Measurements from ENCODE around the gene KCP. TPM values are rescaled to one million over a fixed set of nuclear protein-coding genes. Genes with fewer than 3 reads are reported as not detected.

KCP gene
- total and polyA plus RNA-seq, 2 experiments from 2014 or later, result 0.76 to 1.1 TPM

- H3F3A ChIP-seq (replicated peaks; ENCODE audit: low read depth), result no peaks in the 10 kb centered on the region
- no peak overlapping the region for H3K4me3 ChIP-seq
- H3K4me1 ChIP-seq (ENCODE audit: insufficient read depth), result peaks cover 8% of the 10 kb centered on the region; the same call in 1 of the 2 replicates
- no peak for TF ChIP-seq ETS1 (IDR thresholded peaks at IDR 0.05)
- no peak for TF ChIP-seq ZNF462 (CRISPR knock-in tag; IDR thresholded peaks at IDR 0.05)
- TF ChIP-seq ZNF331 (CRISPR knock-in tag; IDR thresholded peaks at IDR 0.05; ENCODE audit: low read depth), result no peak
- TF ChIP-seq ZNF114 (CRISPR knock-in tag; IDR thresholded peaks at IDR 0.05), result no peak
- TF ChIP-seq NANOG (IDR thresholded peaks at IDR 0.05; ENCODE audit: borderline replicate concordance), result no peak
- no peak for TF ChIP-seq EZH2 (IDR thresholded peaks at IDR 0.05; ENCODE audit: low read depth, unreplicated experiment)
- TF ChIP-seq, protein P1, sequence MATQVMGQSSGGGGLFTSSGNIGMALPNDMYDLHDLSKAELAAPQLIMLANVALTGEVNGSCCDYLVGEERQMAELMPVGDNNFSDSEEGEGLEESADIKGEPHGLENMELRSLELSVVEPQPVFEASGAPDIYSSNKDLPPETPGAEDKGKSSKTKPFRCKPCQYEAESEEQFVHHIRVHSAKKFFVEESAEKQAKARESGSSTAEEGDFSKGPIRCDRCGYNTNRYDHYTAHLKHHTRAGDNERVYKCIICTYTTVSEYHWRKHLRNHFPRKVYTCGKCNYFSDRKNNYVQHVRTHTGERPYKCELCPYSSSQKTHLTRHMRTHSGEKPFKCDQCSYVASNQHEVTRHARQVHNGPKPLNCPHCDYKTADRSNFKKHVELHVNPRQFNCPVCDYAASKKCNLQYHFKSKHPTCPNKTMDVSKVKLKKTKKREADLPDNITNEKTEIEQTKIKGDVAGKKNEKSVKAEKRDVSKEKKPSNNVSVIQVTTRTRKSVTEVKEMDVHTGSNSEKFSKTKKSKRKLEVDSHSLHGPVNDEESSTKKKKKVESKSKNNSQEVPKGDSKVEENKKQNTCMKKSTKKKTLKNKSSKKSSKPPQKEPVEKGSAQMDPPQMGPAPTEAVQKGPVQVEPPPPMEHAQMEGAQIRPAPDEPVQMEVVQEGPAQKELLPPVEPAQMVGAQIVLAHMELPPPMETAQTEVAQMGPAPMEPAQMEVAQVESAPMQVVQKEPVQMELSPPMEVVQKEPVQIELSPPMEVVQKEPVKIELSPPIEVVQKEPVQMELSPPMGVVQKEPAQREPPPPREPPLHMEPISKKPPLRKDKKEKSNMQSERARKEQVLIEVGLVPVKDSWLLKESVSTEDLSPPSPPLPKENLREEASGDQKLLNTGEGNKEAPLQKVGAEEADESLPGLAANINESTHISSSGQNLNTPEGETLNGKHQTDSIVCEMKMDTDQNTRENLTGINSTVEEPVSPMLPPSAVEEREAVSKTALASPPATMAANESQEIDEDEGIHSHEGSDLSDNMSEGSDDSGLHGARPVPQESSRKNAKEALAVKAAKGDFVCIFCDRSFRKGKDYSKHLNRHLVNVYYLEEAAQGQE (IDR thresholded peaks at IDR 0.05; ENCODE audit: unreplicated experiment), result no peak
- no peak for TF ChIP-seq POLR2AphosphoS5 (IDR thresholded peaks at IDR 0.05; ENCODE audit: low read depth)
- TF ChIP-seq CTCF (conservative IDR thresholded peaks at IDR 0.05; ENCODE audit: low read depth in 2 of 2), result no peak
- TF ChIP-seq STAT1 (IDR thresholded peaks at IDR 0.05; ENCODE audit: unreplicated experiment), result no peak
- no peak for TF ChIP-seq EZH2phosphoT487 (IDR thresholded peaks at IDR 0.05; ENCODE audit: unreplicated experiment)
- TF ChIP-seq CREB1 (CRISPR knock-in tag; IDR thresholded peaks at IDR 0.05; ENCODE audit: low read depth), result no peak
- no peak for TF ChIP-seq JUNB (IDR thresholded peaks at IDR 0.05; ENCODE audit: unreplicated experiment)
- no peak for DNase-seq (ENCODE audit: low spot score)
- H3K79me2 ChIP-seq (replicated peaks; ENCODE audit: insufficient read depth), result no peaks in the 10 kb centered on the region
- no peak overlapping the region for H3K4me3 Mint-ChIP-seq
- no peaks in the 10 kb centered on the region for H3K36me3 Mint-ChIP-seq (ENCODE audit: low read depth)
- no peaks in the 10 kb centered on the region for H3K9me3 Mint-ChIP-seq
- no peak for ATAC-seq
- peaks cover 18% of the 10 kb centered on the region for H3K27me3 Mint-ChIP-seq (ENCODE audit: insufficient read depth, low read depth, poor library complexity)
- H3K27me3 ChIP-seq (ENCODE audit: insufficient read depth), result peaks cover 12% of the 10 kb centered on the region
- no peak overlapping the region for H3K27ac ChIP-seq (ENCODE audit: low read depth)
- no peak overlapping the region for H2AFZ ChIP-seq
- H3K27ac Mint-ChIP-seq, result no peak overlapping the region
- H4K20me1 ChIP-seq (replicated peaks; ENCODE audit: insufficient read depth), result no peaks in the 10 kb centered on the region
- H3K4me1 Mint-ChIP-seq, result peaks cover 3% of the 10 kb centered on the region; the same call in 1 of the 3 replicates
- no peaks in the 10 kb centered on the region for H3K9me2 ChIP-seq (ENCODE audit: insufficient read depth)
- no peak overlapping the region for H3K4me2 ChIP-seq
- H3K36me3 ChIP-seq (ENCODE audit: insufficient read depth), result no peaks in the 10 kb centered on the region
These were observed 34.4 kb downstream of the KCP start for GRCh38 chr7:128876127-128876526.
